PC-9 (cell line): ENCODE data around the gene SNAP47. TPM values are rescaled to one million over a fixed set of nuclear protein-coding genes. Genes with fewer than 3 reads are reported as not detected.

Source experiments
- BruUV-seq: library from RNA; stranded (reverse); fragments of 400-500 nt; replicated peaks from 2 replicates; lab custom pipeline; 2021; lab: Mats Ljungman, UMichigan
- CTCF ChIA-PET: fragments of 300-600 bp; sonication (Branson Sonifier 250); formaldehyde crosslinking; loops from one replicate; lab custom pipeline; 2022; ENCODE audit warnings: antibody characterized with exemption; lab: Charles Lee
- POLR2A ChIA-PET: fragments of 300-600 bp; sonication (Branson Sonifier 250); formaldehyde crosslinking; loops from one replicate; lab custom pipeline; 2022; ENCODE audit warnings: antibody characterized with exemption; ENCODE audit not compliant: unreplicated experiment; lab: Charles Lee
- DNase-seq, 2 experiments: peaks; one replicate each; pipeline versions ENCODE4 v3.0.0 to v3.0.0-alpha.2; 2015 to 2022; ENCODE audit warnings: mixed read lengths in 1 of 2
- H2AFZ ChIP-seq: fragments of 200-600 bp; sonication (generic); 2 replicates; pipeline ENCODE4 v1.8.1; 2017; ENCODE audit warnings: antibody characterized with exemption
- H3F3A ChIP-seq: fragments of 200-600 bp; sonication (generic); 2 replicates; pipeline ENCODE4 v1.8.1; 2017; ENCODE audit warnings: antibody characterized with exemption, mild to moderate bottlenecking, low read depth; ENCODE audit not compliant: insufficient read depth
- H3K27ac ChIP-seq: fragments of 200-600 bp; sonication (generic); 2 replicates; pipeline ENCODE4 v1.6.1; 2016; ENCODE audit warnings: mixed run types
- H3K27me3 ChIP-seq: fragments of 200-600 bp; sonication (generic); 2 replicates; pipeline ENCODE4 v1.6.1; 2016; ENCODE audit warnings: low read depth, mixed run types; ENCODE audit not compliant: insufficient read depth
- H3K36me3 ChIP-seq: fragments of 200-600 bp; sonication (generic); 2 replicates; pipeline ENCODE4 v1.6.1; 2016; ENCODE audit warnings: low read depth, mixed run types
- H3K4me1 ChIP-seq: fragments of 200-600 bp; sonication (generic); replicated peaks from 2 replicates; pipeline ENCODE4 v1.6.1; 2016; ENCODE audit warnings: mixed run types; ENCODE audit not compliant: insufficient read depth
- H3K4me2 ChIP-seq: fragments of 200-600 bp; sonication (generic); 2 replicates; pipeline ENCODE4 v1.6.1; 2017; ENCODE audit warnings: mixed run types
- H3K4me3 ChIP-seq: fragments of 200-600 bp; sonication (generic); 2 replicates; pipeline ENCODE4 v1.6.1; 2016; ENCODE audit warnings: mixed run types
- H3K79me2 ChIP-seq: fragments of 200-600 bp; sonication (generic); 2 replicates; pipeline ENCODE4 v1.6.1; 2017; ENCODE audit warnings: low read depth, mixed run types
- H3K9me2 ChIP-seq: fragments of 200-600 bp; sonication (generic); 2 replicates; pipeline ENCODE4 v1.8.1; 2017; ENCODE audit warnings: mild to moderate bottlenecking; ENCODE audit not compliant: insufficient read depth
- H3K9me3 ChIP-seq: fragments of 200-600 bp; sonication (generic); 2 replicates; pipeline ENCODE4 v1.8.1; 2016; ENCODE audit warnings: low read depth; ENCODE audit not compliant: insufficient read depth
- H4K20me1 ChIP-seq: fragments of 200-600 bp; sonication (generic); 2 replicates; pipeline ENCODE4 v1.8.1; 2017; ENCODE audit not compliant: insufficient read depth
- CTCF ChIP-seq: fragments of 200-600 bp; sonication (generic); conservative IDR thresholded peaks from 2 replicates; pipeline ENCODE4 v1.6.1; 2017; ENCODE audit warnings: mixed run types, antibody characterized with exemption, mild to moderate bottlenecking, moderate library complexity
- EZH2 ChIP-seq: fragments of 200-600 bp; sonication (generic); IDR thresholded peaks from 2 replicates; pipeline ENCODE4 v1.8.0; 2017; ENCODE audit warnings: antibody characterized with exemption, low read depth
- intact Hi-C: fragments of 100-400 bp; cut with micrococcal nuclease; formaldehyde crosslinking; loops from one replicate; pipeline ENCODE4 v1.10.0; 2022; ENCODE audit not compliant: unreplicated experiment
- total RNA-seq: library from RNA; stranded (reverse); gene quantifications from 2 replicates; pipeline ENCODE4 v1.2.3, GENCODE V29; 2021

SNAP47 gene
- total RNA-seq, 1 experiment from 2014 or later, result 70.2 TPM

- ChIA-PET POLR2A (no interaction called here), CTCF (no interaction called here)
- H3K79me2 ChIP-seq, result peaks cover 57% of the 10 kb centered on the region
These were observed 5.2 kb downstream of the SNAP47 start for GRCh38 chr1:227740401-227740960.

GRCh38 chr1:227741166-227741870 is 6.1 kb downstream of the SNAP47 start:
- intact Hi-C loops, result no loop called here
- Histone ChIP-seq H3K9me3 (no peaks in the 10 kb centered on the region), H3F3A (no peaks in the 10 kb centered on the region; the same call in 1 of the 2 replicates), H3K27ac (no peak overlapping the region), H3K79me2 (peaks cover 48% of the 10 kb centered on the region), H3K4me1 (peaks cover 4% of the 10 kb centered on the region; the same call in 1 of the 2 replicates), H4K20me1 (peaks cover 23% of the 10 kb centered on the region), H3K4me3 (no peak overlapping the region), H2AFZ (no peak overlapping the region), H3K36me3 (no peaks in the 10 kb centered on the region), H3K27me3 (no peaks in the 10 kb centered on the region), H3K4me2 (no peak overlapping the region), H3K9me2 (no peaks in the 10 kb centered on the region)
- ChIA-PET CTCF (no interaction called here), POLR2A (no interaction called here)
- TF ChIP-seq EZH2 (no peak), CTCF (no peak)
- no TSS peak for BruUV-seq
- DNase-seq, result no peak

More at GRCh38 chr1:227740401-227740960, 5.2 kb downstream of the SNAP47 start:
- H3F3A ChIP-seq, result no peaks in the 10 kb centered on the region; the same call in 1 of the 2 replicates
- H3K4me1 ChIP-seq, result peaks cover 9% of the 10 kb centered on the region; the same call in 1 of the 2 replicates
- no peak overlapping the region for H3K4me3 ChIP-seq
- H3K27ac ChIP-seq, result no peak overlapping the region
- H3K9me2 ChIP-seq, result no peaks in the 10 kb centered on the region
- BruUV-seq, result no TSS peak
- H4K20me1 ChIP-seq, result peaks cover 23% of the 10 kb centered on the region
- DNase-seq, result no peak
- no peaks in the 10 kb centered on the region for H3K9me3 ChIP-seq
- H3K36me3 ChIP-seq, result no peaks in the 10 kb centered on the region
- intact Hi-C loops, result no loop called here
- H3K4me2 ChIP-seq, result no peak overlapping the region
- TF ChIP-seq EZH2 (no peak), CTCF (no peak)
- no peaks in the 10 kb centered on the region for H3K27me3 ChIP-seq
- H2AFZ ChIP-seq, result no peak overlapping the region

DNA sequence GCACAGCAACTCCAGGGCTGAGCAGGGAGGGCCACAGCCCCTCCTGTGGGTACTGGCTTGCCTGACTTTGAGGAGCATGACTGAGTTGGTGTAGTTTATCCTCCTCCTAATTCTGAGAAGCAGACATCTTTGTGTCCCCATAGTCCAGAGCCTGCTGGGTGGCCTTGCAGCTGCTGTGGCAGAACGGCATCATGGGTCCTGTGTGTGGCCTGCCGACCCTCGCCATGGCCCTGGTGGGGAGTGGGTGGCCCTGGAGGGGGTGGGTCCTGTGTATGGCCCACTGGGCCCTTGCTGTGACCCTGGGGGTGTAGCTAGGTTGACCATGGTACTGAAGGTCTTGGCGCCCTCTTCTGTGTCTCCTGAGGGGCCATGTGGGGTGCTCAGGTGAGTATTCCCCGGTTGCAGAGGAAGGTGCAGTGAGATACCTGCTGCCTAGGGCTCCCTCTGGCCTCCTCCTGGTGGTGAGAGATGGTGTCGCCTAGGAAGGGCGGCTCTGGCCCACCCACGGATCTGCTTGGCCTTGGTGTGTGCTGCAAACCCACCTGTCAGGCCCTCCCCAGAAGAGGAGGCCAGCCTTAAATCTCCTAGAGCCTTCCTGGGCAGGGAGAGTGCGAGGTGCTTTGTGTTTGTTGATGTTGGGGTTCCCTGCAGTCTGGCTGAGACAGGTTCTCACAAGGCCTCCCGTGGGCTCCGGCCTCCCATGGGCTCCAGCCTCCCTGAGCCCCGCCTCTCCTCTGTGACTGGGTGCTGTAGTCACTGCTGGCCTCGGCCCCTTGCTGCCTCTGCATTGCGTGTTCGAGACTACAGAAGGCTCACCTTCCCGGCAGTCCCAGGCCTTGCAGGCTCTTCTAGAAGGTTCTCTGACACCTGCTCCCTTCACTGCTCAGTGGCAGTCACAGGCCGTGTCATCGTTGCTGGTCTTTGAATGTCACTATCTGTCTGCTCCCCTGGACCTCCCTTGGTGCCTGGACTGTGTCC is 7.8 kb downstream of the SNAP47 start:
- no TSS peak for BruUV-seq
- H3F3A ChIP-seq, result no peaks in the 10 kb centered on the region; the same call in 1 of the 2 replicates
- peaks cover 21% of the 10 kb centered on the region for H4K20me1 ChIP-seq
- H3K4me3 ChIP-seq, result no peak overlapping the region
- no peak for DNase-seq
- no peaks in the 10 kb centered on the region for H3K9me3 ChIP-seq
- CTCF ChIA-PET, result interaction anchor here (0.6 kb wide), 1 partner anchor 1117 kb away, joined by 4 read pairs; no protein-coding TSS in a partner anchor
- no peak overlapping the region for H3K4me2 ChIP-seq
- no peaks in the 10 kb centered on the region for H3K4me1 ChIP-seq
- no peak overlapping the region for H2AFZ ChIP-seq
- H3K9me2 ChIP-seq, result no peaks in the 10 kb centered on the region
- intact Hi-C loops, result no loop called here
- no peak overlapping the region for H3K27ac ChIP-seq
- H3K27me3 ChIP-seq, result no peaks in the 10 kb centered on the region
- no peaks in the 10 kb centered on the region for H3K36me3 ChIP-seq
- H3K79me2 ChIP-seq, result peaks cover 31% of the 10 kb centered on the region
- TF ChIP-seq CTCF, result no peak
- TF ChIP-seq EZH2, result no peak
- POLR2A ChIA-PET, result no interaction called here
